Common myeloid progenitor, CD34-positive (primary cell): ENCODE measurements around the gene DCK.

ENCODE experiments used
- CTCF ChIA-PET: fragments of 350-600 bp; sonication (Branson Sonifier 250); formaldehyde crosslinking; loops from one replicate; lab custom pipeline; 2021; ENCODE audit warnings: antibody characterized with exemption; lab: Charles Lee
- POLR2A ChIA-PET: fragments of 350-600 bp; sonication (Branson Sonifier 250); formaldehyde crosslinking; loops from one replicate; lab custom pipeline; 2021; ENCODE audit warnings: antibody characterized with exemption; lab: Charles Lee
- DNase-seq, 3 donors: peaks; one replicate each; pipeline versions ENCODE4 v3.0.0 to v3.0.0-alpha.2; 2013
- H3K27ac ChIP-seq, 2 experiments: 1 replicate in 1 of 2; 2 replicates in 1 of 2; pipeline ENCODE4 v1.7.0; 2013; ENCODE audit warnings: inconsistent platforms in 2 of 2, low read length in 2 of 2, mild to moderate bottlenecking in 2 of 2, low read depth in 1 of 2, moderate library complexity in 1 of 2; ENCODE audit not compliant: severe bottlenecking in 2 of 2, insufficient read depth in 1 of 2, poor library complexity in 1 of 2
- H3K27me3 ChIP-seq, 5 experiments: replicated peaks in 2 of 5; 1 replicate in 3 of 5; 2 replicates in 2 of 5; pipeline versions ENCODE4 v1.6.1 to v1.7.0; 2013; ENCODE audit warnings: low read length in 4 of 5, mild to moderate bottlenecking in 2 of 5, moderate library complexity in 2 of 5, inconsistent platforms in 1 of 5; ENCODE audit not compliant: insufficient read depth in 5 of 5, control insufficient read depth in 4 of 5
- H3K36me3 ChIP-seq, 4 experiments: 1 replicate in 2 of 4; 2 replicates in 2 of 4; pipeline versions ENCODE4 v1.6.1 to v1.7.0; 2013; ENCODE audit warnings: low read length in 3 of 4, control low read depth in 1 of 4, mild to moderate bottlenecking in 1 of 4; ENCODE audit not compliant: control insufficient read depth in 4 of 4, insufficient read depth in 4 of 4
- H3K4me1 ChIP-seq, 4 experiments: 1 replicate in 3 of 4; 2 replicates in 1 of 4; pipeline versions ENCODE4 v1.6.1 to v1.7.1; 2013; ENCODE audit warnings: low read length in 3 of 4, mild to moderate bottlenecking in 3 of 4, control low read depth in 1 of 4, inconsistent platforms in 1 of 4, moderate library complexity in 1 of 4; ENCODE audit not compliant: control insufficient read depth in 4 of 4, insufficient read depth in 4 of 4; ENCODE audit errors: control extremely low read depth in 1 of 4
- H3K4me3 ChIP-seq, 7 experiments: 1 replicate in 4 of 7; 2 replicates in 3 of 7; pipeline versions ENCODE4 v1.5.1 to v1.7.0; 2013; ENCODE audit warnings: mild to moderate bottlenecking in 7 of 7, low read length in 6 of 7, moderate library complexity in 6 of 7, inconsistent platforms in 2 of 7, low read depth in 2 of 7, control low read depth in 1 of 7; ENCODE audit not compliant: insufficient read depth in 4 of 7, control insufficient read depth in 1 of 7; ENCODE audit errors: extremely low read depth in 1 of 7
- H3K9me3 ChIP-seq, 5 experiments: 1 replicate in 4 of 5; 2 replicates in 1 of 5; pipeline versions ENCODE4 v1.6.1 to v1.7.1; 2013; ENCODE audit warnings: low read length in 4 of 5, mild to moderate bottlenecking in 2 of 5, inconsistent platforms in 1 of 5, low read depth in 1 of 5, moderate library complexity in 1 of 5; ENCODE audit not compliant: control insufficient read depth in 4 of 5, insufficient read depth in 2 of 5; ENCODE audit errors: control extremely low read depth in 1 of 5
- WGBS: methylation state at CpG from one replicate; pipeline ENCODE4 v1.1.5; 2013; ENCODE audit not compliant: insufficient coverage; 5-methylcytosine and 5-hydroxymethylcytosine counted together

DCK gene

DNA sequence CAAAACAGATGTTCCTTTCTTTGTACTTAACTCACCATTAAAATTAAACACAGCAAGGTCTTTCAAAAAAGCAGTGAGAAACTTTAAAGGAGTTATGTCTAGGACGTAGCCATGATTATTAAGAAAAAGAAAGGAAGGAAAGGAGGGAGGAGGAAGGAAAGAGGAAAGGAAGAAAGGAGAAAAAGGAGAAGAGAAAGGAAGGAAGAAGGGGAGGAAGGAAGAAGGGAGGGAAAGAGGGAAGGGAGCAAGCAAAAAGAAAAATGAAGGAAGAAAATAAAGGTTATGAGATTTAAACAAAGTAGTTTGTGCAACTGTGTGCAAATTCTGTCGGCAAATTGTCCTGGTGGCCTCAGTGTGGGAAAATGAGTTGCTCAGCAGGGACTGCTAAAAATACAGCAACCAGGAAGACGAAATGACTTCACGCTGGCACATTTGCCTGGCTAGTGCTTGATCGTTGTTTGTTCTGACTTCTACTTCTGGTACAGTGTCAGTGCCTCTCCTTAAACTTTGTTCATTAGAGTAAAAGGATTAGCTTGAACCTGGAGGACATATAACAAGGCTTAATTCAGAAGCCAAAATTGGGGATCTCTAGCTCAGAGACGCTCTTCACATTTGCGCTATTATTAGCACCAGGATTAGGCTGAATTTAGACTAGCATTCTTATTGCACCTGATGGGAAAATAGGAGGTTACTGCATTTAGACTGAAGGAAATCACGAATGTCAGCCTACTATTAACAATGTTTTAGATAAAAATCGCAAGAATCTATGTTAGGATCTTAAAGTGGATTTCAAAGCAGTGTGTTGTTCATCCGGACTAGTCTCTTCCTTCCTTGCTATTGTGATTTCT is 81.2 kb downstream of the DCK start:
- WGBS, result 48% methylated on average over 9 of the region's 10 CpGs
- no peaks in the 10 kb centered on the region for H3K27me3 ChIP-seq
- DNase-seq, result no peak
- H3K4me1 ChIP-seq, result peaks cover 0 to 6% (median 0%) of the 10 kb centered on the region in 4 experiments
- no peak overlapping the region for H3K27ac ChIP-seq
- H3K9me3 ChIP-seq, result no peaks in the 10 kb centered on the region
- H3K36me3 ChIP-seq, result no peaks in the 10 kb centered on the region
- CTCF ChIA-PET, result no interaction called here
- H3K4me3 ChIP-seq, result no peak overlapping the region
- POLR2A ChIA-PET, result interaction anchor here (0.5 kb wide), 1 partner anchor 1273 kb away, joined by 3 read pairs; no protein-coding TSS in a partner anchor
